Measurements from ENCODE around the gene TMEM143.
A peak's percentile ranks its signal among the peaks of the same experiment; 100 is the strongest.

Gene TMEM143

GRCh38 chr19:48351341-48351752 lies 12.4 kb downstream of the TMEM143 start:
- TF ChIP-seq YY1 (IDR thresholded peaks at IDR 0.05; ENCODE audit: low read depth) (no peak), REST (IDR thresholded peaks at IDR 0.05; ENCODE audit: low read depth) (no peak), EP300 (IDR thresholded peaks at IDR 0.05; ENCODE audit: borderline replicate concordance) (no peak), CREB1 (IDR thresholded peaks at IDR 0.05; ENCODE audit: low read depth) (no peak), RAD21 (IDR thresholded peaks at IDR 0.05; ENCODE audit: low read depth) (peak; percentile 58)

GRCh38 chr19:48350856-48351255 lies 12.9 kb downstream of the TMEM143 start:
- TF ChIP-seq FOXM1 (IDR thresholded peaks at IDR 0.05; ENCODE audit: borderline replicate concordance, low read depth) (no peak), CEBPB (IDR thresholded peaks at IDR 0.05) (no peak), EP300 (IDR thresholded peaks at IDR 0.05; ENCODE audit: borderline replicate concordance) (no peak), ZBTB7A (IDR thresholded peaks at IDR 0.05; ENCODE audit: low read depth) (no peak), NFIC (IDR thresholded peaks at IDR 0.05) (no peak), EGR1 (IDR thresholded peaks at IDR 0.05) (no peak), CREB1 (IDR thresholded peaks at IDR 0.05; ENCODE audit: low read depth) (no peak), TAF1 (IDR thresholded peaks at IDR 0.05; ENCODE audit: low read depth) (no peak), RAD21 (IDR thresholded peaks at IDR 0.05; ENCODE audit: low read depth) (no peak), USF1 (IDR thresholded peaks at IDR 0.05) (no peak), REST (IDR thresholded peaks at IDR 0.05; ENCODE audit: low read depth) (no peak)
- TF ChIP-seq, protein P1, sequence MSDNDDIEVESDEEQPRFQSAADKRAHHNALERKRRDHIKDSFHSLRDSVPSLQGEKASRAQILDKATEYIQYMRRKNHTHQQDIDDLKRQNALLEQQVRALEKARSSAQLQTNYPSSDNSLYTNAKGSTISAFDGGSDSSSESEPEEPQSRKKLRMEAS (IDR thresholded peaks at IDR 0.05) = no peak

- TF ChIP-seq EP300 (IDR thresholded peaks at IDR 0.05; ENCODE audit: borderline replicate concordance) (no peak), TEAD4 (IDR thresholded peaks at IDR 0.05) (no peak), CREB1 (IDR thresholded peaks at IDR 0.05; ENCODE audit: low read depth) (no peak), EGR1 (IDR thresholded peaks at IDR 0.05) (no peak), FOXM1 (IDR thresholded peaks at IDR 0.05; ENCODE audit: borderline replicate concordance, low read depth) (no peak), NFIC (IDR thresholded peaks at IDR 0.05) (no peak), ZBTB7A (IDR thresholded peaks at IDR 0.05; ENCODE audit: low read depth) (no peak), CEBPB (IDR thresholded peaks at IDR 0.05) (no peak), TAF1 (IDR thresholded peaks at IDR 0.05; ENCODE audit: low read depth) (no peak), RAD21 (IDR thresholded peaks at IDR 0.05; ENCODE audit: low read depth) (no peak), TCF12 (IDR thresholded peaks at IDR 0.05; ENCODE audit: low read depth) (no peak), REST (IDR thresholded peaks at IDR 0.05; ENCODE audit: low read depth) (no peak), USF1 (IDR thresholded peaks at IDR 0.05) (no peak)
- TF ChIP-seq, protein P1 (IDR thresholded peaks at IDR 0.05) = no peak
Observed at GRCh38 chr19:48348737-48349136, 15.0 kb downstream of the TMEM143 start.

- TF ChIP-seq EP300 (IDR thresholded peaks at IDR 0.05; ENCODE audit: borderline replicate concordance) (no peak), CEBPB (IDR thresholded peaks at IDR 0.05) (no peak), TAF1 (IDR thresholded peaks at IDR 0.05; ENCODE audit: low read depth) (no peak), TCF12 (IDR thresholded peaks at IDR 0.05; ENCODE audit: low read depth) (no peak), RAD21 (IDR thresholded peaks at IDR 0.05; ENCODE audit: low read depth) (no peak), YY1 (IDR thresholded peaks at IDR 0.05; ENCODE audit: low read depth) (no peak)
- TF ChIP-seq, protein P1 (IDR thresholded peaks at IDR 0.05) = no peak
Observed at GRCh38 chr19:48348045-48348444, 15.7 kb downstream of the TMEM143 start.

GRCh38 chr19:48346191-48346590 lies 17.5 kb downstream of the TMEM143 start:
- TF ChIP-seq ZBTB7A (IDR thresholded peaks at IDR 0.05; ENCODE audit: low read depth) (no peak), TCF12 (IDR thresholded peaks at IDR 0.05; ENCODE audit: low read depth) (no peak), CEBPB (IDR thresholded peaks at IDR 0.05) (no peak), REST (IDR thresholded peaks at IDR 0.05; ENCODE audit: low read depth) (no peak), CREB1 (IDR thresholded peaks at IDR 0.05; ENCODE audit: low read depth) (no peak), FOXM1 (IDR thresholded peaks at IDR 0.05; ENCODE audit: borderline replicate concordance, low read depth) (no peak), RAD21 (IDR thresholded peaks at IDR 0.05; ENCODE audit: low read depth) (no peak), TAF1 (IDR thresholded peaks at IDR 0.05; ENCODE audit: low read depth) (no peak)
- TF ChIP-seq, protein P1 (IDR thresholded peaks at IDR 0.05) = no peak

Data from Ishikawa (cell line).